Measurements from ENCODE around the gene TMEM19.

GRCh38 chr12:71662849-71663560, 22.9 kb upstream of the TMEM19 start:
- TF ChIP-seq CTCF (conservative IDR thresholded peaks at IDR 0.05; ENCODE audit: low read depth in 2 of 2) (no peak), EZH2 (IDR thresholded peaks at IDR 0.05; ENCODE audit: low read depth, unreplicated experiment) (no peak)
